Colonic mucosa (tissue), 4 donors: ENCODE results near the gene MYO5C. TPM values are rescaled to one million over a fixed set of nuclear protein-coding genes. Genes with fewer than 3 reads are reported as not detected.

Source experiments
- DNase-seq: peaks from one replicate; pipeline ENCODE4 v3.0.0-alpha.2; 2020
- H3K27ac ChIP-seq: fragments of 200-600 bp; one replicate; pipeline ENCODE4 v1.8.0; 2021
- H3K27me3 ChIP-seq: fragments of 200-600 bp; one replicate; pipeline ENCODE4 v1.8.0; 2021
- H3K36me3 ChIP-seq: fragments of 200-600 bp; one replicate; pipeline ENCODE4 v1.8.0; 2021
- H3K4me1 ChIP-seq: fragments of 200-600 bp; one replicate; pipeline ENCODE4 v1.8.0; 2021; ENCODE audit warnings: mild to moderate bottlenecking
- H3K4me3 ChIP-seq: fragments of 200-600 bp; one replicate; pipeline ENCODE4 v1.8.0; 2021
- H3K9ac ChIP-seq, 2 donors: one replicate each; pipeline ENCODE4 v1.7.0; 2013; ENCODE audit warnings: control low read depth in 2 of 2, low read depth in 2 of 2, low read length in 2 of 2
- H3K9me3 ChIP-seq: fragments of 200-600 bp; one replicate; pipeline ENCODE4 v1.8.0; 2021
- intact Hi-C: fragments of 100-400 bp; cut with DNase I; formaldehyde crosslinking; loops from one replicate; pipeline ENCODE4 v1.14.1; 2022
- total RNA-seq, 2 donors: library from RNA; stranded (reverse); fragmentation: NEBNext Ultra II Directional in 1 of 2; extraction: Animal tissue kit (Norgen Biotek cat#: 25700) in 1 of 2; gene quantifications; one replicate each; pipeline ENCODE4 v1.2.1, GENCODE V29; 2021
- TF ChIP-seq, protein P1 (sequence below): fragments of 200-600 bp; IDR thresholded peaks from one replicate; pipeline ENCODE4 v1.8.0; 2022; ENCODE audit warnings: antibody characterized with exemption, mild to moderate bottlenecking
- donor health status: healthy.
- donor health status: DM: no; HTN: no; CAD: no.
- donor health status: DM: no; HTN: no; CAD: no.

The MYO5C gene
- total RNA-seq, 2 donors from 2014 or later: 71.4 to 102 TPM

GRCh38 chr15:52256366-52256765 lies 39.2 kb downstream of the MYO5C start:
- Histone ChIP-seq H3K9ac (no peak overlapping the region), H3K27ac (no peak overlapping the region), H3K36me3 (no peaks in the 10 kb centered on the region), H3K4me1 (no peaks in the 10 kb centered on the region), H3K27me3 (no peaks in the 10 kb centered on the region), H3K4me3 (no peak overlapping the region), H3K9me3 (no peaks in the 10 kb centered on the region)
- DNase-seq: peak; percentile 80
- intact Hi-C loops: loop anchor here (5.0 kb wide), 1 partner anchor 481 kb away; no protein-coding TSS in a partner anchor
- TF ChIP-seq, protein P1, sequence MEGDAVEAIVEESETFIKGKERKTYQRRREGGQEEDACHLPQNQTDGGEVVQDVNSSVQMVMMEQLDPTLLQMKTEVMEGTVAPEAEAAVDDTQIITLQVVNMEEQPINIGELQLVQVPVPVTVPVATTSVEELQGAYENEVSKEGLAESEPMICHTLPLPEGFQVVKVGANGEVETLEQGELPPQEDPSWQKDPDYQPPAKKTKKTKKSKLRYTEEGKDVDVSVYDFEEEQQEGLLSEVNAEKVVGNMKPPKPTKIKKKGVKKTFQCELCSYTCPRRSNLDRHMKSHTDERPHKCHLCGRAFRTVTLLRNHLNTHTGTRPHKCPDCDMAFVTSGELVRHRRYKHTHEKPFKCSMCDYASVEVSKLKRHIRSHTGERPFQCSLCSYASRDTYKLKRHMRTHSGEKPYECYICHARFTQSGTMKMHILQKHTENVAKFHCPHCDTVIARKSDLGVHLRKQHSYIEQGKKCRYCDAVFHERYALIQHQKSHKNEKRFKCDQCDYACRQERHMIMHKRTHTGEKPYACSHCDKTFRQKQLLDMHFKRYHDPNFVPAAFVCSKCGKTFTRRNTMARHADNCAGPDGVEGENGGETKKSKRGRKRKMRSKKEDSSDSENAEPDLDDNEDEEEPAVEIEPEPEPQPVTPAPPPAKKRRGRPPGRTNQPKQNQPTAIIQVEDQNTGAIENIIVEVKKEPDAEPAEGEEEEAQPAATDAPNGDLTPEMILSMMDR: peak; percentile 55

- Histone ChIP-seq H3K4me3 (no peak overlapping the region), H3K36me3 (no peaks in the 10 kb centered on the region), H3K27me3 (no peaks in the 10 kb centered on the region), H3K27ac (no peak overlapping the region), H3K9ac (no peak overlapping the region), H3K9me3 (no peaks in the 10 kb centered on the region), H3K4me1 (no peaks in the 10 kb centered on the region)
- TF ChIP-seq, protein P1: no peak
- intact Hi-C loops: loop anchor here (5.0 kb wide), 1 partner anchor 481 kb away; no protein-coding TSS in a partner anchor
- no peak for DNase-seq
These were observed 39.7 kb downstream of the MYO5C start for GRCh38 chr15:52255935-52256334.

DNA sequence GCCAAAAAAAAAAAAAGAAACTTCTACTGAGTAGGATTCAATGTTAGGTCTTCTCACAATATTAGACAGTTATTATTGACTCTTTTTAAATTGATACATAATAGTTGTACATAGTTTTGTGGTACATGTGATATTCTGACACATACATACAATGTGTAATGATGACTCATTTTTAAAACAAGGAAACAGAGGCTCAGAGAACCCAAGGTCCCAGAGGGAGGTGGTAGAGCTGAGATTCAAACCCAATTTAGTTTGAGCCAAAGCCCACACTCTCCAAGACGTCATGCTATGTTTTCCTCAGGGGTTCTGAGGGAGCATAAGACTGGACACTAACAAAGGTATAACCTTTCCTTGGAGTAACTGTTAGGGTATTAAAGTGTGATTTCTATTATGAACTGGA lies 40.6 kb downstream of the MYO5C start:
- H3K9me3 ChIP-seq: no peaks in the 10 kb centered on the region

DNA sequence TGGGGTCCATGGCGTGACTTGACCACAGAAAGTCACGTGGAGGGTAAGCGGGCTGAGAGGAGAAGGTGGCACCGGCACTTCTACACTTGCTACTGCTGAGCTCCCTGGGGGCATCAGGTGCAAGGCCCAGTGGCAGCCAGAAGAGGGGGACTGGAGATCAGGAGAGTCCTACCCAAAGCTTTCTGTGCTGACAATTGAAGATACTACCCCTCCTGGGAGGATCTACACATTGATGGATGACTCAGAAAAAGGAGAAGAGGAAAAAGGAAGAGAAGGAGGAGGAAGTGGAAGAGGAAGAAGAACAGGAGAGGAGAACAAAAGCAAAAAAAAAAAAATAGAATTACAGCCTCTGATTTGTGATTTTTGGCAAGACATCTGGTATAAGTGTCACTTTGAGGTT lies 41.2 kb downstream of the MYO5C start:
- Histone ChIP-seq H3K36me3 (no peaks in the 10 kb centered on the region), H3K4me3 (no peak overlapping the region), H3K4me1 (no peaks in the 10 kb centered on the region), H3K9me3 (no peaks in the 10 kb centered on the region), H3K27me3 (no peaks in the 10 kb centered on the region), H3K27ac (no peak overlapping the region), H3K9ac (no peak overlapping the region)
- DNase-seq: no peak
- intact Hi-C loops: no loop called here
- TF ChIP-seq, protein P1: no peak

More for the DNA sequence above, 40.6 kb downstream of the MYO5C start:
- no peak for DNase-seq
- H3K27me3 ChIP-seq: no peaks in the 10 kb centered on the region
- no peaks in the 10 kb centered on the region for H3K4me1 ChIP-seq
- no peaks in the 10 kb centered on the region for H3K36me3 ChIP-seq
- no peak overlapping the region for H3K27ac ChIP-seq
- TF ChIP-seq, protein P1: no peak
- H3K4me3 ChIP-seq: no peak overlapping the region
- H3K9ac ChIP-seq: no peak overlapping the region
- intact Hi-C loops: loop anchor here (5.0 kb wide), 1 partner anchor 482 kb away; no protein-coding TSS in a partner anchor

- TF ChIP-seq, protein P1: no peak
- Histone ChIP-seq H3K4me3 (no peak overlapping the region), H3K27me3 (no peaks in the 10 kb centered on the region), H3K9me3 (no peaks in the 10 kb centered on the region), H3K36me3 (no peaks in the 10 kb centered on the region), H3K4me1 (no peaks in the 10 kb centered on the region), H3K27ac (peak overlapping the region; percentile 40), H3K9ac (no peak overlapping the region)
- no peak for DNase-seq
- intact Hi-C loops: no loop called here
These were observed 42.8 kb downstream of the MYO5C start for GRCh38 chr15:52252781-52253180.
